CD4-positive, alpha-beta T cell treated with Interleukin-2 at 100 ng/mL for 4 hours (primary cell): Measurements from ENCODE around the gene IL10.
A peak's percentile ranks its signal among the peaks of the same experiment; 100 is the strongest.
"Not testable (repeated sequence)": the region's sequence is repeated elsewhere in the genome, so short reads cannot be mapped to it uniquely, and the experiment has no call there.

ENCODE experiments used
- DNase-seq: peaks from one replicate; pipeline ENCODE4 v3.0.0-alpha.2; 2020; ENCODE audit warnings: low spot score

IL10 gene

GRCh38 chr1:206793620-206794019 is 21.3 kb upstream of the IL10 start:
- DNase-seq, result no peak

- DNase-seq, result no peak
Measured at GRCh38 chr1:206792939-206793607, 20.8 kb upstream of the IL10 start.

GRCh38 chr1:206790502-206791250 is 18.4 kb upstream of the IL10 start:
- no peak for DNase-seq

- DNase-seq, result no peak
Measured at GRCh38 chr1:206788487-206789050, 16.3 kb upstream of the IL10 start.

GRCh38 chr1:206787891-206788290 is 15.6 kb upstream of the IL10 start:
- DNase-seq, result no peak

- no peak for DNase-seq
Measured at GRCh38 chr1:206786212-206786886, 14.1 kb upstream of the IL10 start.

- DNase-seq, result no peak
Measured at GRCh38 chr1:206785182-206785765, 13.0 kb upstream of the IL10 start.

GRCh38 chr1:206784471-206784903 is 12.2 kb upstream of the IL10 start:
- DNase-seq, result peak; percentile 67

GRCh38 chr1:206783506-206783905 is 11.2 kb upstream of the IL10 start:
- DNase-seq, result no peak

GRCh38 chr1:206782448-206782847 is 10.2 kb upstream of the IL10 start:
- DNase-seq, result no peak

- DNase-seq, result no peak
Measured at GRCh38 chr1:206779638-206780037, 7.3 kb upstream of the IL10 start.

- not testable (repeated sequence) for DNase-seq
Measured at GRCh38 chr1:206778911-206779310, 6.6 kb upstream of the IL10 start.

- no peak for DNase-seq
Measured at GRCh38 chr1:206778031-206778430, 5.7 kb upstream of the IL10 start.

- DNase-seq, result no peak
Measured at GRCh38 chr1:206776229-206776628, 3.9 kb upstream of the IL10 start.

- no peak for DNase-seq
Measured at GRCh38 chr1:206774093-206774492, 1.8 kb upstream of the IL10 start.

GRCh38 chr1:206771338-206771692 is 979 bp downstream of the IL10 start:
- DNase-seq, result no peak

- DNase-seq, result peak; percentile 59
Measured at GRCh38 chr1:206770531-206771337, 1.6 kb downstream of the IL10 start, which contains the start of gene IL19. TSS of gene IL19 (plus strand) at chr1:206770773. CDS start at chr1:206836663, 65,890 bp downstream.

- DNase-seq, result peak; percentile 53
Measured at GRCh38 chr1:206769304-206769731, 3.0 kb downstream of the IL10 start.

- DNase-seq, result no peak
Measured at GRCh38 chr1:206768472-206769303, 3.6 kb downstream of the IL10 start.

- peak; percentile 70 for DNase-seq
Measured at GRCh38 chr1:206766251-206766856, 5.9 kb downstream of the IL10 start.
